Body of pancreas (tissue), 4 donors: Measurements from ENCODE around the gene BOD1.

ENCODE experiments used
- CTCF ChIP-seq, 7 experiments: fragments of 450-650 bp in 4 of 7; fragments of 200-600 bp in 3 of 7; sonication (generic) in 3 of 7; IDR thresholded peaks; one replicate each; pipeline ENCODE4 v1.5.1; 2016 to 2019; ENCODE audit warnings: antibody characterized with exemption in 7 of 7
- POLR2A ChIP-seq, 3 donors: fragments of 450-650 bp; IDR thresholded peaks; one replicate each; pipeline ENCODE4 v1.6.1; 2016; ENCODE audit warnings: antibody characterized with exemption in 3 of 3, mild to moderate bottlenecking in 2 of 3

DNA sequence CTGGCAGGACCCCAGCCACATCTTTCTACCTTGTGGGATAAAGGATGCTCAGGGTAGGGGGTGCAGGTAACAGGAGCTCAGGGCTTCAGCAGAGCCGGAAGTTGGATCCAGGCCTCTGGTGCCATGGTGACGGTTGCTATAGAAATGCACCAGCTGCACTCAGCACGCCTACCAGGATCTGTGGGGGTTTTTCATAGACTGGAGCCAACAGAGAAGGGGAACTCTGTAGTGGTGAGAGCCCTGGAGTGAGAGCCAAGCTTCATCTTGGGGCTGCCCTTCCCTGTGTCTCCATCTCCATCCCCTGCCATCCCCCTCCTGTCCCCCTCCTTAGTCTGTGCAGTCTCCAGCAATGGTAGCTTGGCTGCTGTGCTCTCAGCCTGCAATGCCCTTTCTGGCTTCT is 27.5 kb upstream of the BOD1 start:
- no peak for TF ChIP-seq CTCF (IDR thresholded peaks at IDR 0.05)
- TF ChIP-seq POLR2A (IDR thresholded peaks at IDR 0.05), result no peak
